GM18502 (cell line): Measurements from ENCODE around the gene SOX30.
A peak's percentile ranks its signal among the peaks of the same experiment; 100 is the strongest.

Source experiments
- ATAC-seq: cut with Tn5 transposase; IDR thresholded peaks from one replicate; pipeline ENCODE4 v1.9.1; 2021; ENCODE audit warnings: mild to moderate bottlenecking; ENCODE audit not compliant: unreplicated experiment, poor library complexity

The SOX30 gene

GRCh38 chr5:157610990-157611389, 41.2 kb downstream of the SOX30 start:
- peak; percentile 13 for ATAC-seq

- ATAC-seq: no peak
Measured at GRCh38 chr5:157608972-157609565, 43.2 kb downstream of the SOX30 start.

GRCh38 chr5:157607371-157608161, 44.7 kb downstream of the SOX30 start:
- peak; percentile 42 for ATAC-seq

GRCh38 chr5:157606046-157606445, 46.2 kb downstream of the SOX30 start:
- ATAC-seq: no peak

- ATAC-seq: peak; percentile 45
Measured at GRCh38 chr5:157603333-157604190, 48.7 kb downstream of the SOX30 start.

GRCh38 chr5:157602505-157602904, 49.7 kb downstream of the SOX30 start:
- ATAC-seq: peak; percentile 61

- no peak for ATAC-seq
Measured at GRCh38 chr5:157600252-157600651, 52.0 kb downstream of the SOX30 start.

GRCh38 chr5:157599565-157599964, 52.7 kb downstream of the SOX30 start:
- no peak for ATAC-seq

GRCh38 chr5:157598350-157598936, 53.8 kb downstream of the SOX30 start:
- peak; percentile 26 for ATAC-seq

- no peak for ATAC-seq
Measured at GRCh38 chr5:157597277-157597676, 55.0 kb downstream of the SOX30 start.

- ATAC-seq: peak; percentile 86
Measured at GRCh38 chr5:157596487-157596886, 55.8 kb downstream of the SOX30 start.

GRCh38 chr5:157594675-157595459, 57.4 kb downstream of the SOX30 start:
- no peak for ATAC-seq

- no peak for ATAC-seq
Measured at GRCh38 chr5:157594257-157594656, 58.0 kb downstream of the SOX30 start.

- no peak for ATAC-seq
Measured at GRCh38 chr5:157593052-157593757, 59.0 kb downstream of the SOX30 start.

- no peak for ATAC-seq
Measured at GRCh38 chr5:157592594-157592993, 59.6 kb downstream of the SOX30 start.

GRCh38 chr5:157590478-157590877, 61.8 kb downstream of the SOX30 start:
- ATAC-seq: no peak

GRCh38 chr5:157584628-157585027, 67.6 kb downstream of the SOX30 start:
- ATAC-seq: no peak

- ATAC-seq: peak; percentile 63
Measured at GRCh38 chr5:157582731-157583620, 69.3 kb downstream of the SOX30 start.
